NT2/D1 (cell line): ENCODE measurements around the gene MFSD2A.

ENCODE experiments used
- SUZ12 ChIP-seq: IDR thresholded peaks from 2 replicates; pipeline ENCODE4 v1.6.1; 2011; ENCODE audit not compliant: insufficient read length, insufficient read depth; ENCODE audit errors: extremely low read depth
- YY1 ChIP-seq: IDR thresholded peaks from 2 replicates; pipeline ENCODE4 v1.6.1; 2011; ENCODE audit not compliant: insufficient read length, insufficient read depth

DNA sequence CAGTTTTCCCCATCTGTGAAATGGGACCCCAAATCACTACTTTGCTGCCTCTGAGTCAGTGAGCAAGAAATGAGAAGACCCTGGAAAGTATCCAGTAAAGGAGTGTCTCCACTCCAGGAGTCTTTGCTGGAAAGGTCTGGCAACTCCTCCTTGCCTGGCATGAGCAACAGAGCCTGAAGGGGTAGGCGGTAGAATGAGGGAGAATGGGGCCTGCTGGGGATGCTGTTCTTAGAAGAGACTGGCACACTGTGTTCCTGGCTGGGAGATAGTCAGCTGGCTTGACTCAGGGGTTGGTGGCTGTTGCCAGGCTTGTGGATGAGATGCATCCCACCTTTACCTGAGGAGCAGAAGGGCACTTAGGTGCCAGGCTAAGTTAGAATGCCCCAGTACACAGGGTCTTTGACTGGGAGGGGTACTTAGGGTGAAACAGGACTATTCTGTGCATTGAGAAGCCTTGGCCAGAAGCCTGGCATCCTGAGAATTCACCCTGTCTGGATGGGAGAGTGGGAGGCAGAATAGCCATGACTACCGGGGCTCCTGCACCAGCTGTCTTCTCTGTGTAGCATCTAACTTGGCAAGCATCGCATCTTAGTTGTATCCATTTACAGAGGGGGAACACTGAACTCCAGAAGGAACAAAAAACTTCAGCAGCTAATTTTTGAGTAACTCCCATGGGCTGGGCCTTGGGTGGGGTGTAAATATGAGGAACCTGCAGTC, 2.5 kb downstream of the MFSD2A start:
- TF ChIP-seq YY1 (no peak), SUZ12 (no peak)
